RPMI7951 (cell line): ENCODE measurements around the gene MAP3K7CL. TPM values are rescaled to one million over a fixed set of nuclear protein-coding genes. Genes with fewer than 3 reads are reported as not detected.

Experiments used
- DNase-seq: peaks from one replicate; pipeline ENCODE4 v3.0.0-alpha.2; 2012; ENCODE audit warnings: low read depth
- total RNA-seq: library from RNA; depleted of rRNA; stranded (reverse); fragments of >200 nt; shearing (Covaris generic); gene quantifications from 2 replicates; pipeline ENCODE4 v1.2.3, GENCODE V29; 2014; rRNA removed

MAP3K7CL gene, protein sequence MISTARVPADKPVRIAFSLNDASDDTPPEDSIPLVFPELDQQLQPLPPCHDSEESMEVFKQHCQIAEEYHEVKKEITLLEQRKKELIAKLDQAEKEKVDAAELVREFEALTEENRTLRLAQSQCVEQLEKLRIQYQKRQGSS
- total RNA-seq, result 10.0 and 14.8 TPM in 2 replicates

DNA sequence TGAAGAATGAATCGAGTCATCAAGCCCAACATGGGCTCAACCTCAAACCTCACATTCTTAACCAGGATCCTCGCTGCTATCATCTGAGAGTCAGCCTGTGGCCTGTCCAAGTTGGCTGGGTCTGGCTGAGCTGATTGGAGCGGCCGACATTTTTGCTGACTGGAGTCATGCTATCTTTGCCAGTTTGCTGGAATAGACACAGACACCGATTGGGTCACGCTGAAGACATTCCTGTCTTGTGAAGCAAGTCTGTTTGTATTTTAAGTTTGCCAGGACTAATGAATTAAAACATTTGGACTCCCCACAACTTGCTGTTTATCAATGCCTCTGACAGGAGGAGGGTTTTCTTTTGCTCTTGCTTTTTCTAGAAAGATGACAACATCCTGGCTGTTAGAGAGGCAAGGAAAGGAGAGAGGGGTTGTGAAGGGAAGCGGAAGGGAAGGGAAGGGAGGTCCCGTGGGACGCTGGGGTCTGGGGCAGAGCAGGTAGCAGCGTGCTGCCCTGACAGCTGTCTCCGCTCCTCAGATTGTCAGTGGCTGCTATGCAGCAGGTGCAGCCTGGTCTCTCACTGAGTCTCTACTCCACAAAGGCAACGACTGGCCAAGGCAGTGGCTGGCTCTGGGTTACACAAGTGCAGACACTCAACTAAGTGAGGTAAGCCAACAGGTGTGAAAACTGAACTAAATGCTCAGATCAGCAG, at the start of gene MAP3K7CL:
TSS of gene MAP3K7CL (plus strand) at position 375 of the 700 bp plus-strand sequence. CDS start 2,701 bp downstream, outside the sequence.
- DNase-seq, result peak; percentile 96

DNA sequence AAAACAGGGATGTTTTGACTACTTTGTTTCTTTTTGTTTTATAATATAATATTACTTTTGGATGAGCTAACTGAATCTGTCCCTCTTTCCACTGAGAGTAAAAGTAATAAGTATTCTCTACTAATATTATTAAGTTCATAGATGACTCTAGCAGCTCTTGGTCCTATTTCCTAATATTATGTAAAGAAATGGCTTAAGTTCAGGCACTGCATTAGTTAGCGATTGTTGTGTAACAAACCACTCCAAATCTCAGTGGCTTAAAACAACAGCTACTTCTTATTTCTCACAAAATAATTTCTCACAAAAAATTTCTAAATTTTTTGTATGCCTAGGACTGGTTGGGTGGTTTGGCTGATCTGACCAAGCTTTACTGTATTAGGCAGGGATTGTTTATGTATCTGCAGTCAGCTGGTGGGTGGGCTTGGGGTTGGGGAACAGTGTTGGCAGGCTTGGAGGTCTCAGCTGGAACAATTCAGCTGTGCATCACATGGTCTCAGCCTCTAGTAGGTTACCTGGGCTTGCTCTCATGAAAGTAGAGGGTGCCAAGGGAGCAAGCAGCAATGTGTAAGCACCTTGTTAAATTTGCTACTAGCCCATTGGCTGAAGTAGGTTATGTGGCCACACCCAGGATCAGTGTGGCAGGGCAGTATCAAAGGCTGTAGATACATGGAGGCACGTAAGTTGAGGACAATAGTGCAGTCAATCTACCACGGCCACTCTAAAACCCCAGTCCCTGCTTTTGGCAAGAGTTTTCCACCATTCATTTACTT, 48.2 kb upstream of the MAP3K7CL start:
- DNase-seq, result no peak

DNA sequence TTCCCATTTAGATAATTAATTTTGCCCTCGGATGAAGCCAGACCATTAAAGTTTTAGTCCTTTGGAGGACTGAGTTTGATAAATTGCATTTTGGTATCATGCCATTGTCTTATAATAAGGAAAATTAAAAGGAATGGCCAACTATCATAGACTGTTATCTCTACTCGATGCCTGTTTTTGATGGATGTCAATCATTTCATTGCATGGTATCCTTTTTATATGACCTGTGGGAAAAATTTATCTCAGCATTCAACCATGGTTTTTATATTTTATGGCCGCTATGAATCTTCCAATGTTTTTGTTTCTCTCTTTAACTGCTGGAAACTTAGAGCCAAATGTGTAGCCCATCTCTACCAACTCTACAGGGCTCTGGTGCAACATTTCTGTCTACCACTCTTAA, 47.1 kb upstream of the MAP3K7CL start:
- no peak for DNase-seq

DNA sequence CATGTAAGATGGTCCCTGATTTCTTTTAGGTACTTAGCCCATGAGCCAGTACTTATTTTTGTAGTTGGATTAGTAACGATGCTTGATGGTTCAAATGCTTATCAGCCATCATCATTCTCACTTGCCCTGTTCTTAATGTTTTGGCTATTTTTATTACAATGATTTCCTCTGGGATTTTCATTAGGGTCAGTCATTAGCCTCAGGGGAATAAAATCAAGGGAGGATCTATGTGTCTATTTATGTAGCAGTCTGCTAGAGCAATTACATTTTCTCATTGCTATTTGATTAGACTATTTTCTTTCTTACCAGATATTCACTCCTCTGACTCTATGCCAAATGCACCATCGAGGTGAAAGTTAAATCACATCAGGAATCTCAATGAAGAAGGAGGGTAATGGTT, 46.1 kb upstream of the MAP3K7CL start:
- no peak for DNase-seq

DNA sequence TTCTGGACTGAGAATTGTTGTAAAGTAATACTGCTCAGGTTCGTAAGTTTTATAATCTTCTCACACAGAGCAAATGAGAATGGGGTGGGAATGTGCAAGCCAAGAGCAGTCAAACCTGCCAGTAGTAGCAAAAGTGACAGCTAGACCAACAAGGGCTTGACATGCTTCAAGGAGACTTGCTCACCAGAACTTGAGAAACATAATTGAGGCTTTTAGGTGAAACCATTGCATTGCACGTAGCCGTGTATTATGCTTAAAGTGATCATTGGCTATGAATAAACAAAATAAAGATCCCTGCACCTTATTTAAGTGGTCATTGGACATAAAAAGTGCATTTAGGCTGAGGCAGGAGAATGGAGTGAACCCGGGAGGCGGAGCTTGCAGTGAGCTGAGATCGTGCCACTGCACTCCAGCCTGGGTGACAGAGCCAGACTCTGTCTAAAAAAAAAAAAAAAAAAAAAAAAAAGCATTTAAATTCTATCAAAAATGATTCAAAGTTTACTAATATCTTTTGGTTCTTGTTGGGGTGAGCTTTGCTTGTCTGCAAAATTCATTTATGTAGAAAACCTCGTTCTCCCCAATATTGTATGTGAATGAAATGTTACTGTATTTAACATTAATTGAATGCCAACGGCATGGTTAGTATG, 45.2 kb upstream of the MAP3K7CL start:
- no peak for DNase-seq

DNA sequence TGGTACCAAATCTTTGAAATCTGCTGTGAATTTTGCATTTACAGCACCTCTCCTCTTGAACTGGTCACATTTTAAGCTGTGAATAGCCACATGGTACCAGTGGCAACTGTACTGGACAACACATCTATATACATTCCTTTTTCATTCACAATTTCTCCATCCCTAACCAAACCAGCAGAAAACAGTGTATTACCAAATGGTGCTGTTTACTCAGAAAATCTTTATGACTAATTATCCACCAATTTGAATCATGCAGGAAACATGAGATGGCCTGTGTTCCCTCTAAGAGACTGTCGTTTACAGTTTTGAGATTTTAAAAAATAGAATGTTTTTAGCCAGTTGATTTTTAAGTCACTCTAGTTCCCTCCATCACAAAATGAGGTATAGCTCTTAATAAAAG, 39.4 kb upstream of the MAP3K7CL start:
- DNase-seq, result peak; percentile 64

DNA sequence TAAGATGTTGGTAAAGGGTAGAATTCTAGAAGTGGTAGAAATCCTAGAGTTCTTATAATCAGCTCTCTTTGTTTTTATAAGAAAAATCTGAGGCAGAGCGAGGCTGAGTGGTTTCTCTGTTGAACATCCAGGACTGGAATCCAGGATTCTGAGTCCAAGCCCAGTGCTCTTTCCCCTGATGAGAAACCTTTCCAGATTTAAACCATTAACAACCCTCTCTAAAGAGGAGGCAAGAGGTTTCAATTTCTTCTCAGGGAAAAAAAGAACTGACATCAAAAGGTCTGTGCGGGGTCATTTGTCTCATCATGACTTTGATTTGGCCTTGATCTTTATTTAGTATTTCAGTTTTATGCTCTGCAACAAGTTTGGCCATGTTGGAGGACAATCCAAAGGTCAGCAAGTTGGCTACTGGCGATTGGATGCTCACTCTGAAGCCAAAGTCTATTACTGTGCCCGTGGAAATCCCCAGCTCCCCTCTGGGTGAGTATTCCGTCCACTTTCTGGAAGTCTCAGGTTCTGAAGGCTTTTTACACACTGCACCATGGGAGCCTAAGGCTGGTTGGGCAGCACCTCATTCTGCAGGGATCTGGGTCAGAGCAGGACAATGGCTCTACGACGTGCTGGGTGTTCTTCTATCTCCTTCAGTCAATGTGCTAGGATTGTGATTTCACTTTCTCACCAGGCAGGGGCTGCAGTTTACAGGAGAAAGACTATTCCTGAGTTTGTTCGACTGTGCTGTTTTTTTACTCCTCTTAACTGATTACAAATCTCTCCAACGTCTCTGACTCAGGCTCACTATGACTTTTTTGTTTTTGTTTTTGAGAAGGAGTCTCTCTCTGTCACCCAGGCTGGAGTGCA, 38.1 kb upstream of the MAP3K7CL start:
- peak; percentile 48 for DNase-seq

DNA sequence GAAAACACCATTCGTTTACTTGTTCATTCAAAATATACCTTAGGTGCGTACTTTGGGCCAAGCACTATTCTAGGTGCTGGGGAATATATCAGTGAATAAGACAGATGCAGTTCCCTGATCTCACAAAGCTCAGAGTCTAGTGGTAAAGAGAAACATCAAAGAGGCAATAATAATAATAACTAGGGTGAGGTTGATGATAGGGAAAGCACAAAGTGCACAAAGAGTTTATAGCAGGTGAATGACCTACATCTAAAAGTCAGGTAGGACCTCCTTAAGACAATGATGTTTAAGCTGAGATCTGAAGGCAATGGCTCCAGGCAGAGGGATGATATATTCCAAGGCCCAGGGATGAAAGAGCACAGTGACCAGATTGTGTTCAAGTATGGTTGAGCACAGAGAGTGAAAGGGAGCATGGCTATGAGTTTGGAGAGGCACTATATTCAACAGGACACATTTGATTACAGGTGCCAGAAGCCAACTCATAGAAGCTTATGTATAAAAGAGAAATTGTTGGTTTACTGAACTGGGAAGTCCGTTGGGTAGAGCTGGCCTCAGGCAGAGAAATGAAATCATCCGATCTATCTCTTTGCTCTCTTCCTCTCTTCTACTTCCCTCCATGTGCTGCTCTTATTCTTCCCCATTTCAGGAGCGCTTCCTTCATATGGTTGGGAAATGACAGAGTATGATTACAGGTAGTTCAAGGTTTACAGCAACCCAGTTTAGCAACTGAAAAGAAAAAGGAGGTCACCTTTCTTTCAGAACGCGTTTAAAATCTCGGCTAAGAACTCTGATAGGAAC, 34.0 kb upstream of the MAP3K7CL start:
- DNase-seq, result no peak

DNA sequence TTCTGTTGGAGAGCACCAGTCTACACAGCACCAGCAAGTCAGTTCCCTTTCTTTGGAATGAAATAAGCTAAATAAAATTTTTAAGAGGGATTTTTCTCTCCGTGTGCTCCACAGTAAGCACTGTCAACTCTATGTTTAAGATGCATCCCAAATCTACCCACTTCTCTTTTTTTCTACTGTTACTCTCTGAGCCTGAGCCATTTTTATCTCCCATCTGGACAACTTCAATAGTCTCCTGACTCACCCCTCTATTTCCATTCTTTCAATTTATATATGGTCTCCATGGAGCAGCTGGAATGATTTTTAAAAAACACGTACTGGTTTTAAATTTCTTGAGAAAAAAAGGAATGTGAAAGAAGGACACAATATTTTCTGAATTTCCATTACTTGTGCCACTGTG, 32.3 kb upstream of the MAP3K7CL start:
- DNase-seq, result no peak

DNA sequence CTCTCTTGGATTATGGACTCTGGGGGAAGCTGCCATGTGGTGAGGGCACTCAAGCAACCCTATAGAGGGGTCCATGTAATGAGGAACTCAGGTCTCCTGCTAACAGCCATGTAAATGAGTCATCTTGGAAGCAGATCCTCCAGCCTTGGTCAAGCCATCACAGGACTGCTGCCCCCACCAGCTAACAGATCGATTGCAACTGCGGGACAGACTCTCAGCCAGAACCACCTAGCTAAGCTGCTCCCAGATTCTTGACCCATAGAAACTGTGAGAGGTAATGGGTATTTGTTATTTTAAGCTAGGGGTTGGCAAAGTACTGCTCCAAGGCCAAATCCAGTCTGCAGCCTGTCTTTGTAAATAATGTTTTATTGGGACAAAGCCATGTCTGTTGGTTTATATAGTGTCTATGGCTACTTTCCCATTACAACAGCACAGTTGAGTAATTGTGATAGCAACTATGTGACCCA, 27.6 kb upstream of the MAP3K7CL start:
- DNase-seq, result no peak

DNA sequence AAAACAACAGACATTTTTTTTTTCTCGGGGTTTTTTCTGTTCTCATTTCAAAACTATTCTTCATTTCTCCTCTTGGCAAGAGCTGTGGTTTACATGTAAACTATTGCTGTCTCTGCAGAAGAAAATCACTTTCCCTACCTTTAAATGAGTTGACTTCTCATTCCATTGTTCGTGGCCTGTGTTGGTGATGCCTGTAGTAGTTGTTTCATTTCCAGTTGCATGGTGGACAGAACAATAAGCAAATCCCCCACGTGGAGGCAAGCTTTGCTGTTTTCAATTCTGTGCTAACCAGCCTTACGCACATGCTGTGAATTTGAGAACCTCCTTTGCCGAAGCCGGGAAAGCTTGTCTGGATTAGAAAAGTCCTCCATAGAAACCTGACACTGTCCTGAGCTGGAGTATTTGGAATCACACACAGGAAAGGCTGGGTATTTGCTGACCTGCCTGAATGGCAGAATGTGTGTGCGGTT, 26.2 kb upstream of the MAP3K7CL start:
- DNase-seq, result no peak

DNA sequence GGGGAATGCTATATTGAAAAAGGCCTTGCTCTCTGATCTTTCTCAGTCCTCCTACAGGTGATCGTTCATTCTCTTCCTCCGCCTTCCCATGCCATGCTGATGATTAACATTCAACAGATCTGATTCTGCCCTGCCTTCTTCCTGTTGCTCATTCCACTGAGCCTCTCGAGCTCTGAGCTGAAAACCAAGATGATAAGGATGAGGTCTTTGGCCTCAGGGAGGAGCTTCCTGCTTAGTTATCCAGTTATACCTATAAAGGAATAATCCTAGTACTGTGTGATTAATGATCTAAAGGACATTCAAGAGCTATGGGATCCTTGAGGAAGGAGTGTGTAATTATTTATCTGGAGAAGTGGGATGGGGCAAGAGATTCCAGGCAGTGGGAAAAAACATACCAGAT, 25.2 kb upstream of the MAP3K7CL start:
- peak; percentile 50 for DNase-seq

DNA sequence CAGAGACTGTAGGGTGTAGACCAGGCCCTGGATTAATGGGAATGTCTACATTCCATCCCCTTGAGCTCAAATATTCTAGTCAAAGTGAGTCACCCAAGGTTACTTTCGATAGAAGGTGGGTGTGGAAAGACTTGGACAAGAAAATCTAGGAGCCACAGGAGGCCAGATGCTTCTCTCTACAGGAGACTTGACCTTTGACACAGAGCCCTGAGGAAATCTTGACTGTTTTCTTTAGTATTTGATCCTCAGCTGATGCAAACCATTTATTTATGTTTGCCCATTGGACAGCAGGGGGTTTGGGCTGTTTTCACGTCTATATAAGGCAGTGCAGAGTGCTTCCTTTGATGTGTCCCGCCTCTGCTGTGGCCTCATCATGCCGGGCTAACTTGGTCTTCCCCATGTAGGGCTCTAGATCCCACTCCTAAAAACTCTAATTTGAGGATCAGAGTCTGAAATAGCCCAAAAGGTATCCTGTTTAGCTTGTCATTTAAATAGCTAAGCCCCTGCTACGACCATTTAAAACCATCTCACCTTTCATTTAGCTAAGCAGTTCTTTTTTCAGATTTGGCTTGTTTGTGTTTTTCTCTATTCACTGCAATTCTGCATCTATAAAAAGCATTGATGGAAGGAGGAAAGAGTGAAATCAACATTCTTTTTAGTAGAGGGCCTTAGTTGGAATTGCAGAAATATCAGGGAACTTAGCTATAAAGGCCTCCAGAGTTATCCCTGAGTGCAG, 15.5 kb upstream of the MAP3K7CL start:
- DNase-seq, result peak; percentile 75

DNA sequence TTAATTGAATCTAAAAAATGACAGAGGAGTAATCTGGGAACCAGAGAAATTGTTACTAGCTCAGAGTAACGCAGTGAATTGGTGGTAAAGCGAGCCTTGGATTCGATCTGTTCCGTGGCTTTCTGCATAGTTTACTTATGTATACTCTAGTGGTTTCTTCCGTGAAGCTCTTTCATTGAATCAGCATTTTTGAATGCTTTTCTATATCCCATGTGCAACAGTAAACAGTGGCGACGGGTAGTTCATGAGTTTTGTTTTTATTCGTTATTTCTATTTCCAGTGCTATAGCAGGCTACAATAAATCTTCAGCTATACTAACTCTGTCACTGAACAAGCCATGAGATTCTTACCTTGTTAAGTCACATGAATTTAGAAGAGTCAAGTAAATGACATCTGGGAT, 14.5 kb upstream of the MAP3K7CL start:
- DNase-seq, result no peak

DNA sequence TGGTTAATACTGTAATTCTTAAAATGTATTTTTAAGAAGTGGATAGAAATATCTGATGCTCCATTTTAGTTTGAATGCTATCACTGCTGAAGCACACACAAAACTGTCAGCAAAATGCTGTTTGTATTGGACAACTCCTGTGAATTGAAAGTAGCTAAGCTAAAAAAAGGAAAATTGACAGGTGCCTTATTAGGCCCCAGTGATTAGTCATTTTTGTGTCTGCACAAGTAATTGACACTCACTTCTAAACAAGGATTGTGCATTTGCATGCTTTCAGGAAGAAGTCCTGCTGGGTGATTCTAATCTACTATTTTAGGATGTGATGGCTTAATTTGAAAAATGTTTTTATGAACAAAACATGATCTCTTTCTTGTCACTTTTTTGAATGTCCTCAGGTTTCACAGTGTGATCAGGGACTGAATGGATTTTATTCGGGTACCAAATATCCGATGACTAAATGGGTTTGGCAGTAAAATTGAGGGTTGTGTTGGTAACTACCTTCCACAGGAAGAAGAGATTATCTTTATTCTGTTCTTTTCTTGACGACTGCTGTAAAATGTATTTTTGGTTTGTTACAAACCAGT, 13.0 kb upstream of the MAP3K7CL start:
- DNase-seq, result no peak

DNA sequence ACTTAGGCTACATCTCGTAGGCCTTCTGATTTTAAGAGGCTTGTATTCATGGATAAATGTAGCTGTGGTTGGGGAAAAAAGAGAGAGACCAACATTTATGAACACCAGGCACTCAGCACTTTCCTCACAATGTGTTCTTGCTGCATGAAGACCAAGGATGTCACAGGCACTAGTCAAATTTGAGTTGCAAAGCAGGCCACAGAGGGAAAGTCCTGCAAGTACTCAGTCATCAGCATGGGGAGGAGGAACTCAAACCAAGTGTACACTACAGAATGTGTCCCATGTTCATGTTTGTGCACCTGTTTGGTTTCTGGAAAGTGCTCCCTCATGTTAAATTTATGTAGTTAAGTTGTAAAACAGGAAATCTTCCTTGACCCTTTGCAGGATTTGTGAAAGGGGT, 8.7 kb upstream of the MAP3K7CL start:
- no peak for DNase-seq

DNA sequence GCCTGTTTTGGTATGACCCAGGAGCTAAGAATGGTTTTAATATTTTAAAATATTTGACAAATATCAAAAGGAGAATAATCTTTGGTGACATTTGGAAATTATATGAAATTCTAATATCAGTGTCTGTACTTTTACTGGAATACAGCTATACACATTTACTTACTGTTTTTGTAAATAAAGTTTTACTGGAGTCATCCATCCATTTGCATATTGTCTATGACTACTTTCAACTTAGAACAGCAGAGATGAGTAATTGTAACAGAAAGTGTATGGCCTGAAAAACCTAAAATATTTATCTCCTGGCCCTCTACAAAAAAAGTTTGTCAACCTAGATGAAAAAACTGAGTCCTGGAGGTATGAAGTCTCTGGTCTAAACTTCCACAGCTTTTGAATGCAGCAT, 5.8 kb upstream of the MAP3K7CL start:
- DNase-seq, result no peak

DNA sequence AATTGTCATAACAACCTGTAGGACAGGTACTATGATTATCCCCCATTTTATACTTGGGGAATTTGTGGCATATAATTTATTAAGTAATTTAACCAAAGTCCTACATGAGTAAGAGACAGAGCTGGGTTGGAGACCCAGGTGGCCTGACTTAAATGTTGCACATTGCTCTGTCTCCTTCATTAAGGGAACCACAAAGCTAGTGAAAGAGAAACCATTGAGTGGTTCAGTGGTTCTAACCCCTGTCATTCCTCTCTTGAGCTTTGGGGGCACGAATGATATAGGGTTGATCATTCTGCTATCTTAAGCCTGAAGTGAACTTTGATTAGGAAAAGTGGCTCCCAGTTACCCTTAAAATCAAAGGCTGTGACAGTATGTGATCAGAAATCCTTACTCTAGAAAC, 5.3 kb upstream of the MAP3K7CL start:
- DNase-seq, result no peak

DNA sequence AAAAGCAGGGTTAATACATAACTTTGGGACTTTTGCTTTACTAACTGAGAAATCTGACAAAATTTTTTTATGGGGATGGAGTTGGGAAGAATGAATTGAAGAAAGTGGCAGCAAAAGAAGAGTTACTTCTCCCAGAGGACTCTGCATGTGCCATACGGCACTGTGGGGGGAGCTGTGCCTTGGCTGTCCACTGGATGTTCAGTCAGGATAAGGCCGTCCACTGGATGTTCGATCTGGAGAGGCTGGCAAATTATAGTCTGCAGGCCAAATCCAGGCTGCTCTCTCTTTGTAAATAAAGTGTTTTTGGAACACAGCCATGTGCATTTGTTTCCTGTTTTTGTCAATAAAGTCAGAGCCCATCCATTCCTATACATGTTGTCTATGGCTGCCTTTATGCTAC, 4.5 kb upstream of the MAP3K7CL start:
- no peak for DNase-seq
